Prostate gland (tissue), 2 donors: ENCODE measurements around the gene CERS6.

ENCODE experiments used
- CTCF ChIP-seq, 4 experiments: fragments of 200-600 bp in 2 of 4; fragments of 450-650 bp in 2 of 4; sonication (generic) in 2 of 4; IDR thresholded peaks; 1 replicate in 3 of 4; 2 replicates in 1 of 4; pipeline ENCODE4 v1.5.1; 2016 to 2019; ENCODE audit warnings: antibody characterized with exemption in 4 of 4, mild to moderate bottlenecking in 2 of 4, moderate library complexity in 2 of 4
- POLR2A ChIP-seq: fragments of 450-650 bp; IDR thresholded peaks from one replicate; pipeline ENCODE4 v1.6.1; 2016; ENCODE audit warnings: antibody characterized with exemption, mild to moderate bottlenecking
- POLR2AphosphoS5 ChIP-seq: sonication (generic); formaldehyde crosslinking; IDR thresholded peaks from one replicate; pipeline ENCODE4 v1.6.1; 2017; ENCODE audit warnings: antibody characterized with exemption

- TF ChIP-seq CTCF (IDR thresholded peaks at IDR 0.05), result no peak
- peak; percentile 79 for TF ChIP-seq POLR2AphosphoS5
- TF ChIP-seq POLR2A, result no peak
Measured at GRCh38 chr2:168525020-168525419, 68.9 kb downstream of the CERS6 start.
